Neural cell (in vitro differentiated cells): Measurements from ENCODE around the gene SRSF12. TPM values are rescaled to one million over a fixed set of nuclear protein-coding genes. Genes with fewer than 3 reads are reported as not detected.

ENCODE experiments used
- H2AFZ ChIP-seq: fragments of 200-600, 300-800 bp; sonication (generic), shearing (Covaris generic); 2 replicates; pipeline ENCODE4 v1.6.0; 2014; ENCODE audit warnings: low read depth, mild to moderate bottlenecking, antibody characterized with exemption, low read length, moderate library complexity
- H3F3A ChIP-seq: fragments of 200-600 bp; shearing (Covaris generic); 2 replicates; pipeline ENCODE4 v1.6.1; 2016; ENCODE audit warnings: mild to moderate bottlenecking, moderate library complexity, mixed read lengths, antibody characterized with exemption, low read length; ENCODE audit not compliant: insufficient read depth, poor library complexity, severe bottlenecking
- H3K27ac ChIP-seq: fragments of 200-600, 300-800 bp; sonication (generic), shearing (Covaris generic); 2 replicates; pipeline ENCODE4 v1.5.1; 2014; ENCODE audit warnings: mild to moderate bottlenecking, low read length, moderate library complexity
- H3K27me3 ChIP-seq: fragments of 300-800, 200-600 bp; sonication (generic), shearing (Covaris generic); 2 replicates; pipeline ENCODE4 v1.6.0; 2014; ENCODE audit warnings: mild to moderate bottlenecking, low read depth, low read length, moderate library complexity; ENCODE audit not compliant: insufficient read depth
- H3K36me3 ChIP-seq: fragments of 300-800, 200-600 bp; sonication (generic), shearing (Covaris generic); 2 replicates; pipeline ENCODE4 v1.5.1; 2014; ENCODE audit warnings: mild to moderate bottlenecking, antibody characterized with exemption, low read length, moderate library complexity; ENCODE audit not compliant: insufficient read depth
- H3K4me2 ChIP-seq: fragments of 300-800, 200-600 bp; sonication (generic), shearing (Covaris generic); 2 replicates; pipeline ENCODE4 v1.6.0; 2014; ENCODE audit warnings: mild to moderate bottlenecking, low read length
- H3K4me3 ChIP-seq: fragments of 300-800, 200-600 bp; sonication (generic), shearing (Covaris generic); 2 replicates; pipeline ENCODE4 v1.5.1; 2014; ENCODE audit warnings: mild to moderate bottlenecking, low read length, moderate library complexity
- H3K79me2 ChIP-seq: fragments of 200-600 bp; shearing (Covaris generic); replicated peaks from 2 replicates; pipeline ENCODE4 v1.6.0; 2014; ENCODE audit warnings: mild to moderate bottlenecking, low read length, moderate library complexity; ENCODE audit not compliant: insufficient read depth
- H3K9ac ChIP-seq: fragments of 300-800, 200-600 bp; sonication (generic), shearing (Covaris generic); 2 replicates; pipeline ENCODE4 v1.6.1; 2016; ENCODE audit warnings: mild to moderate bottlenecking, low read length, mixed read lengths
- H3K9me2 ChIP-seq: fragments of 200-600 bp; shearing (Covaris generic); 2 replicates; pipeline ENCODE4 v1.6.1; 2016; ENCODE audit warnings: mild to moderate bottlenecking, low read length, mixed read lengths; ENCODE audit not compliant: insufficient read depth
- H3K9me3 ChIP-seq: fragments of 200-600, 300-800 bp; sonication (generic), shearing (Covaris generic); 2 replicates; pipeline ENCODE4 v1.6.1; 2016; ENCODE audit warnings: mild to moderate bottlenecking, mixed run types, low read length, moderate library complexity, mixed read lengths
- H4K20me1 ChIP-seq: fragments of 200-600 bp; shearing (Covaris generic); 2 replicates; pipeline ENCODE4 v1.6.1; 2016; ENCODE audit warnings: mild to moderate bottlenecking, mixed run types; ENCODE audit not compliant: insufficient read depth
- CTCF ChIP-seq: fragments of 450-650 bp; IDR thresholded peaks from 2 replicates; pipeline ENCODE4 v1.5.1; 2014; ENCODE audit warnings: antibody characterized with exemption, mild to moderate bottlenecking, moderate library complexity; ENCODE audit not compliant: poor library complexity, severe bottlenecking
- EP300 ChIP-seq: fragments of 450-650 bp; conservative IDR thresholded peaks from 2 replicates; pipeline ENCODE4 v1.6.1; 2014; ENCODE audit warnings: antibody characterized with exemption, mild to moderate bottlenecking, moderate library complexity; ENCODE audit not compliant: poor library complexity, severe bottlenecking
- EZH2 ChIP-seq: fragments of 200-600, 300-800 bp; shearing (Covaris generic), sonication (generic); IDR thresholded peaks from 2 replicates; pipeline ENCODE4 v1.6.1; 2014; ENCODE audit warnings: antibody characterized with exemption, low read length, borderline replicate concordance, mild to moderate bottlenecking; ENCODE audit not compliant: insufficient read depth, poor library complexity, severe bottlenecking
- MXI1 ChIP-seq: fragments of 450-650 bp; conservative IDR thresholded peaks from 2 replicates; pipeline ENCODE4 v1.6.1; 2014; ENCODE audit warnings: antibody characterized with exemption, mild to moderate bottlenecking; ENCODE audit not compliant: poor library complexity, severe bottlenecking
- POLR2AphosphoS5 ChIP-seq: IDR thresholded peaks from 2 replicates; pipeline ENCODE4 v1.6.1; 2012
- RAD21 ChIP-seq: fragments of 450-650 bp; conservative IDR thresholded peaks from 2 replicates; pipeline ENCODE4 v1.6.1; 2014; ENCODE audit warnings: antibody characterized with exemption, mild to moderate bottlenecking, moderate library complexity
- REST ChIP-seq: IDR thresholded peaks from 2 replicates; pipeline ENCODE4 v1.6.1; 2012; ENCODE audit warnings: borderline replicate concordance
- SMC3 ChIP-seq: fragments of 450-650 bp; conservative IDR thresholded peaks from 2 replicates; pipeline ENCODE4 v1.6.1; 2014; ENCODE audit warnings: antibody characterized with exemption, mild to moderate bottlenecking, moderate library complexity; ENCODE audit not compliant: poor library complexity
- TAF1 ChIP-seq: IDR thresholded peaks from 2 replicates; pipeline ENCODE4 v1.6.1; 2012; ENCODE audit warnings: low read depth
- polyA plus RNA-seq: library from polyadenylated mRNA; depleted of rRNA; stranded (reverse); fragments of >200 nt; gene quantifications from 2 replicates; pipeline ENCODE4 v1.2.3, GENCODE V29; 2014

Gene SRSF12
- polyA plus RNA-seq, 1 donor from 2014 or later, result 44.0 TPM

DNA sequence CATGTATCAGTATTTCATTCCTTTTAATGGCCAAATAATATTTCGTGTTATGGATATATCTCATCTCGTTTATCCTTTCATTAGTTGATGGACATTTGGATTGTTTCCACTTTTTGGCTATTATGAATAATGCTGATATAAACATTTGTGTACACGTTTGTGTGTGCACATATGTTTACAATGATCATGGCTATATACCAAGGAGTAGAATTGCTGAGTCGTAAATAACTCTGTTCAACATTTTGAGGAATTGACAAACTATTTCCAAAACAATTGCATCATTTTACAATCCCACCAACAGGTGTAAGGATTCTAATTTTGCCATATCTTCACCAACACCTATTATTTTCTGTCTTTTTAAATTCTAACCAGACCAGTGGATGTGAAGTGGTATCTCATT is 63.7 kb downstream of the SRSF12 start:
- no peak overlapping the region for H3K4me3 ChIP-seq
- no peak overlapping the region for H3K4me2 ChIP-seq
- TF ChIP-seq EP300, result no peak
- no peak for TF ChIP-seq MXI1
- TF ChIP-seq SMC3, result no peak
- TF ChIP-seq REST, result no peak
- no peak for TF ChIP-seq RAD21
- no peak for TF ChIP-seq POLR2AphosphoS5
- TF ChIP-seq CTCF, result no peak
- no peak for TF ChIP-seq EZH2
- no peak for TF ChIP-seq TAF1
- no peaks in the 10 kb centered on the region for H3K9me3 ChIP-seq
- no peaks in the 10 kb centered on the region for H3K9me2 ChIP-seq
- no peaks in the 10 kb centered on the region for H3F3A ChIP-seq
- no peak overlapping the region for H3K9ac ChIP-seq
- H2AFZ ChIP-seq, result no peak overlapping the region
- no peaks in the 10 kb centered on the region for H3K36me3 ChIP-seq
- H4K20me1 ChIP-seq, result no peaks in the 10 kb centered on the region
- H3K27ac ChIP-seq, result no peak overlapping the region
- no peaks in the 10 kb centered on the region for H3K27me3 ChIP-seq
- no peaks in the 10 kb centered on the region for H3K79me2 ChIP-seq

- no peak overlapping the region for H3K9ac ChIP-seq
- TF ChIP-seq REST, result no peak
- no peak for TF ChIP-seq MXI1
- no peak for TF ChIP-seq EP300
- no peak for TF ChIP-seq CTCF
- TF ChIP-seq TAF1, result no peak
- no peak for TF ChIP-seq SMC3
- no peak for TF ChIP-seq EZH2
- no peak for TF ChIP-seq RAD21
- TF ChIP-seq POLR2AphosphoS5, result no peak
- H4K20me1 ChIP-seq, result no peaks in the 10 kb centered on the region
- H3K4me2 ChIP-seq, result no peak overlapping the region
- no peak overlapping the region for H2AFZ ChIP-seq
- no peaks in the 10 kb centered on the region for H3F3A ChIP-seq
- no peak overlapping the region for H3K27ac ChIP-seq
- no peak overlapping the region for H3K4me3 ChIP-seq
- H3K79me2 ChIP-seq, result no peaks in the 10 kb centered on the region
- no peaks in the 10 kb centered on the region for H3K9me3 ChIP-seq
- no peaks in the 10 kb centered on the region for H3K9me2 ChIP-seq
- H3K36me3 ChIP-seq, result no peaks in the 10 kb centered on the region
- H3K27me3 ChIP-seq, result no peaks in the 10 kb centered on the region
These were observed 66.2 kb downstream of the SRSF12 start for GRCh38 chr6:89051676-89052075.
